HUES48 (cell line): ENCODE measurements around the gene PIGM.

ENCODE experiments used
- H3K27ac ChIP-seq: one replicate; pipeline ENCODE4 v1.7.0; 2013; ENCODE audit warnings: low read depth, low read length, inconsistent platforms
- H3K27me3 ChIP-seq: 2 replicates; pipeline ENCODE4 v1.6.1; 2013; ENCODE audit warnings: mild to moderate bottlenecking, low read length; ENCODE audit not compliant: control insufficient read depth, insufficient read depth
- H3K36me3 ChIP-seq: 2 replicates; pipeline ENCODE4 v1.6.1; 2013; ENCODE audit warnings: low read length; ENCODE audit not compliant: control insufficient read depth, insufficient read depth
- H3K4me1 ChIP-seq: 2 replicates; pipeline ENCODE4 v1.6.1; 2013; ENCODE audit warnings: mild to moderate bottlenecking, low read length; ENCODE audit not compliant: control insufficient read depth, insufficient read depth
- H3K4me3 ChIP-seq: 2 replicates; pipeline ENCODE4 v1.5.1; 2013; ENCODE audit warnings: mild to moderate bottlenecking, low read depth, low read length
- H3K9ac ChIP-seq: 2 replicates; pipeline ENCODE4 v1.6.1; 2013; ENCODE audit warnings: mild to moderate bottlenecking, low read depth, low read length, moderate library complexity
- H3K9me3 ChIP-seq: 2 replicates; pipeline ENCODE4 v1.6.1; 2013; ENCODE audit warnings: low read length; ENCODE audit not compliant: control insufficient read depth, insufficient read depth

PIGM gene

GRCh38 chr1:160070243-160071163 is 38.7 kb upstream of the PIGM start:
- Histone ChIP-seq H3K27me3 (peaks cover 48% of the 10 kb centered on the region), H3K4me3 (peak overlapping the region; percentile 90), H3K4me1 (peaks cover 12% of the 10 kb centered on the region), H3K36me3 (no peaks in the 10 kb centered on the region), H3K27ac (no peak overlapping the region), H3K9ac (no peak overlapping the region), H3K9me3 (no peaks in the 10 kb centered on the region)

- H3K27me3 ChIP-seq = peaks cover 48% of the 10 kb centered on the region
- H3K27ac ChIP-seq = no peak within 1 kb of the TSS
- peaks cover 12% of the 10 kb centered on the region for H3K4me1 ChIP-seq
- H3K36me3 ChIP-seq = no peaks in the 10 kb centered on the region
- H3K9me3 ChIP-seq = no peaks in the 10 kb centered on the region
- H3K4me3 ChIP-seq = peak within 1 kb of the TSS; percentile 90
- no peak within 1 kb of the TSS for H3K9ac ChIP-seq
These were observed 37.9 kb upstream of the PIGM start, which contains the start of gene KCNJ10 for GRCh38 chr1:160069460-160070231. Gene KCNJ10 (minus strand): TSS chr1:160070160. CDS start chr1:160042532, 27,628 bp downstream.

- Histone ChIP-seq H3K27me3 (peaks cover 44% of the 10 kb centered on the region), H3K9ac (no peak overlapping the region), H3K36me3 (no peaks in the 10 kb centered on the region), H3K4me1 (peaks cover 12% of the 10 kb centered on the region), H3K9me3 (no peaks in the 10 kb centered on the region), H3K27ac (no peak overlapping the region), H3K4me3 (no peak overlapping the region)
These were observed 36.4 kb upstream of the PIGM start for GRCh38 chr1:160068225-160068624.

- no peak overlapping the region for H3K4me3 ChIP-seq
- H3K9ac ChIP-seq = no peak overlapping the region
- H3K4me1 ChIP-seq = peaks cover 17% of the 10 kb centered on the region
- no peaks in the 10 kb centered on the region for H3K9me3 ChIP-seq
- H3K27ac ChIP-seq = no peak overlapping the region
- H3K27me3 ChIP-seq = peaks cover 40% of the 10 kb centered on the region
- no peaks in the 10 kb centered on the region for H3K36me3 ChIP-seq
These were observed 35.3 kb upstream of the PIGM start for GRCh38 chr1:160066829-160067745.

GRCh38 chr1:160064746-160065145 is 33.0 kb upstream of the PIGM start:
- Histone ChIP-seq H3K9ac (no peak overlapping the region), H3K27ac (no peak overlapping the region), H3K36me3 (no peaks in the 10 kb centered on the region), H3K4me3 (no peak overlapping the region), H3K4me1 (peaks cover 27% of the 10 kb centered on the region), H3K27me3 (peaks cover 21% of the 10 kb centered on the region), H3K9me3 (no peaks in the 10 kb centered on the region)

GRCh38 chr1:160064164-160064563 is 32.4 kb upstream of the PIGM start:
- peaks cover 27% of the 10 kb centered on the region for H3K4me1 ChIP-seq
- H3K9me3 ChIP-seq = no peaks in the 10 kb centered on the region
- H3K4me3 ChIP-seq = no peak overlapping the region
- H3K36me3 ChIP-seq = no peaks in the 10 kb centered on the region
- H3K27ac ChIP-seq = no peak overlapping the region
- H3K27me3 ChIP-seq = peaks cover 15% of the 10 kb centered on the region
- no peak overlapping the region for H3K9ac ChIP-seq

- Histone ChIP-seq H3K4me1 (peaks cover 27% of the 10 kb centered on the region), H3K27ac (no peak overlapping the region), H3K4me3 (no peak overlapping the region), H3K9me3 (no peaks in the 10 kb centered on the region), H3K27me3 (peaks cover 5% of the 10 kb centered on the region), H3K9ac (no peak overlapping the region), H3K36me3 (no peaks in the 10 kb centered on the region)
These were observed 31.4 kb upstream of the PIGM start for GRCh38 chr1:160063176-160063575.

GRCh38 chr1:160062230-160062532 is 30.4 kb upstream of the PIGM start:
- no peaks in the 10 kb centered on the region for H3K9me3 ChIP-seq
- H3K27ac ChIP-seq = no peak overlapping the region
- no peak overlapping the region for H3K9ac ChIP-seq
- no peaks in the 10 kb centered on the region for H3K36me3 ChIP-seq
- peaks cover 21% of the 10 kb centered on the region for H3K4me1 ChIP-seq
- H3K27me3 ChIP-seq = no peaks in the 10 kb centered on the region; the same call in 1 of the 2 replicates
- no peak overlapping the region for H3K4me3 ChIP-seq

- H3K36me3 ChIP-seq = no peaks in the 10 kb centered on the region
- no peaks in the 10 kb centered on the region; the same call in 1 of the 2 replicates for H3K27me3 ChIP-seq
- no peaks in the 10 kb centered on the region for H3K9me3 ChIP-seq
- no peak overlapping the region for H3K27ac ChIP-seq
- H3K9ac ChIP-seq = no peak overlapping the region
- H3K4me3 ChIP-seq = no peak overlapping the region
- H3K4me1 ChIP-seq = peaks cover 15% of the 10 kb centered on the region; the same call in 1 of the 2 replicates
These were observed 29.8 kb upstream of the PIGM start for GRCh38 chr1:160061369-160062229.

GRCh38 chr1:160058087-160058486 is 26.3 kb upstream of the PIGM start:
- Histone ChIP-seq H3K4me3 (no peak overlapping the region), H3K27ac (no peak overlapping the region), H3K9ac (no peak overlapping the region), H3K9me3 (no peaks in the 10 kb centered on the region), H3K4me1 (peaks cover 15% of the 10 kb centered on the region; the same call in 1 of the 2 replicates), H3K27me3 (no peaks in the 10 kb centered on the region), H3K36me3 (no peaks in the 10 kb centered on the region)
